H1 (cell line): Measurements from ENCODE around the gene DNAJC11. TPM values are rescaled to one million over a fixed set of nuclear protein-coding genes. Genes with fewer than 3 reads are reported as not detected.

Source experiments
- CTCF ChIA-PET: fragments of 300-600 bp; sonication (Branson Sonifier 250); formaldehyde crosslinking; loops from one replicate; lab custom pipeline; 2021; ENCODE audit not compliant: partially characterized antibody; lab: Charles Lee
- POLR2A ChIA-PET: fragments of 300-600 bp; sonication (Branson Sonifier 250); formaldehyde crosslinking; loops from one replicate; lab custom pipeline; 2021; ENCODE audit warnings: inconsistent platforms; ENCODE audit not compliant: partially characterized antibody; lab: Charles Lee
- DNase-seq, 2 experiments: peaks; one replicate each; pipeline versions ENCODE4 v3.0.0 to v3.0.0-alpha.2; 2010 to 2022; ENCODE audit warnings: low spot score in 2 of 2, low read depth in 1 of 2, mixed read lengths in 1 of 2
- FAIRE-seq: peaks from 2 replicates; lab custom pipeline; 2011; peaks lifted over from hg19 to GRCh38; lab: Jason Lieb, UNC
- H2AFZ ChIP-seq: 2 replicates; pipeline ENCODE4 v1.8.1; 2012; ENCODE audit warnings: low read length, inconsistent platforms
- H2AK5ac ChIP-seq: 2 replicates; pipeline ENCODE4 v1.6.1; 2013; ENCODE audit warnings: low read depth, low read length
- H2BK120ac ChIP-seq: replicated peaks from 2 replicates; pipeline ENCODE3; 2013; ENCODE audit warnings: low read depth, low read length, inconsistent platforms
- H2BK12ac ChIP-seq: 2 replicates; pipeline ENCODE4 v1.6.1; 2013; ENCODE audit warnings: low read depth, low read length
- H2BK15ac ChIP-seq: 2 replicates; pipeline ENCODE4 v1.6.1; 2013; ENCODE audit warnings: low read length
- H2BK20ac ChIP-seq: 2 replicates; pipeline ENCODE4 v1.6.1; 2013; ENCODE audit warnings: low read length
- H2BK5ac ChIP-seq: 2 replicates; pipeline ENCODE4 v1.6.1; 2013; ENCODE audit warnings: low read depth, low read length
- H3K14ac ChIP-seq: 2 replicates; pipeline ENCODE4 v1.6.1; 2013; ENCODE audit warnings: inconsistent platforms; ENCODE audit not compliant: insufficient read length
- H3K18ac ChIP-seq: 2 replicates; pipeline ENCODE4 v1.6.1; 2013; ENCODE audit warnings: low read length; ENCODE audit errors: extremely low read depth
- H3K23ac ChIP-seq: 2 replicates; pipeline ENCODE4 v1.6.1; 2013; ENCODE audit warnings: inconsistent platforms; ENCODE audit not compliant: insufficient read length
- H3K23me2 ChIP-seq: 2 replicates; pipeline ENCODE4 v1.6.1; 2013; ENCODE audit warnings: low read depth, low read length
- H3K27ac ChIP-seq: 2 replicates; pipeline ENCODE4 v1.6.1; 2011; ENCODE audit warnings: low read depth, low read length, inconsistent platforms
- H3K27me3 ChIP-seq, 4 experiments: replicated peaks in 1 of 4; 1 replicate in 1 of 4; 2 replicates in 3 of 4; pipeline versions ENCODE4 v1.6.1 to v1.8.1; 2011 to 2013; ENCODE audit warnings: low read length in 3 of 4, mild to moderate bottlenecking in 3 of 4, inconsistent platforms in 2 of 4, mixed read lengths in 2 of 4, moderate library complexity in 1 of 4; ENCODE audit not compliant: control insufficient read depth in 3 of 4, insufficient read depth in 3 of 4; ENCODE audit errors: extremely low read depth in 1 of 4
- H3K36me3 ChIP-seq, 4 experiments: 2 replicates each; pipeline versions ENCODE4 v1.6.1 to v1.8.1; 2011 to 2013; ENCODE audit warnings: mild to moderate bottlenecking in 4 of 4, low read length in 3 of 4, moderate library complexity in 2 of 4, control low read depth in 1 of 4, inconsistent platforms in 1 of 4; ENCODE audit not compliant: insufficient read depth in 4 of 4, control insufficient read depth in 2 of 4
- H3K4ac ChIP-seq: replicated peaks from 2 replicates; pipeline ENCODE3; 2013; ENCODE audit warnings: low read length, low read depth, mixed read lengths, inconsistent platforms; ENCODE audit not compliant: insufficient read length
- H3K4me1 ChIP-seq, 4 experiments: replicated peaks in 1 of 4; 1 replicate in 1 of 4; 2 replicates in 3 of 4; pipeline versions ENCODE4 v1.6.1 to v1.8.1; 2011 to 2013; ENCODE audit warnings: low read length in 3 of 4, inconsistent platforms in 2 of 4, mixed read lengths in 1 of 4; ENCODE audit not compliant: insufficient read depth in 4 of 4, control insufficient read depth in 3 of 4
- H3K4me2 ChIP-seq, 2 experiments: 2 replicates each; pipeline versions ENCODE4 v1.6.1 to v1.8.1; 2011 to 2013; ENCODE audit warnings: low read depth in 2 of 2, low read length in 2 of 2, control low read depth in 1 of 2, inconsistent platforms in 1 of 2, mild to moderate bottlenecking in 1 of 2; ENCODE audit not compliant: insufficient read depth in 1 of 2
- H3K4me3 ChIP-seq, 4 experiments: fragments of 200-600, 300-600 bp in 1 of 4; sonication (generic), shearing (Covaris generic), sonication (Bioruptor Twin) in 1 of 4; 2 replicates each; pipeline versions ENCODE4 v1.5.1 to v1.8.1; 2011 to 2016; ENCODE audit warnings: low read length in 4 of 4, low read depth in 3 of 4, control low read depth in 2 of 4, inconsistent platforms in 2 of 4, mild to moderate bottlenecking in 2 of 4, mixed read lengths in 1 of 4, moderate library complexity in 1 of 4; ENCODE audit not compliant: insufficient read depth in 2 of 4; ENCODE audit errors: extremely low read depth in 1 of 4
- H3K56ac ChIP-seq: replicated peaks from 2 replicates; pipeline ENCODE3; 2013; ENCODE audit warnings: low read depth, mild to moderate bottlenecking, mixed read lengths, low read length, inconsistent platforms; ENCODE audit not compliant: insufficient read length
- H3K79me1 ChIP-seq: 2 replicates; pipeline ENCODE4 v1.6.1; 2013; ENCODE audit warnings: low read depth, low read length, control low read depth
- H3K79me2 ChIP-seq, 2 experiments: 2 replicates each; pipeline versions ENCODE4 v1.6.1 to v1.8.1; 2012 to 2013; ENCODE audit warnings: low read length in 2 of 2, mild to moderate bottlenecking in 2 of 2, inconsistent platforms in 1 of 2; ENCODE audit not compliant: insufficient read depth in 2 of 2, control insufficient read depth in 1 of 2
- H3K9ac ChIP-seq, 4 experiments: replicated peaks in 1 of 4; 1 replicate in 1 of 4; 2 replicates in 3 of 4; pipeline versions ENCODE4 v1.6.1 to v1.8.1; 2011 to 2013; ENCODE audit warnings: low read depth in 3 of 4, low read length in 3 of 4, control low read depth in 2 of 4, mild to moderate bottlenecking in 2 of 4, moderate library complexity in 2 of 4, inconsistent platforms in 1 of 4; ENCODE audit errors: extremely low read depth in 1 of 4
- H3K9me3 ChIP-seq, 2 experiments: 2 replicates each; pipeline versions ENCODE4 v1.6.1 to v1.8.1; 2012 to 2013; ENCODE audit warnings: mild to moderate bottlenecking in 2 of 2, moderate library complexity in 2 of 2, control low read depth in 1 of 2, inconsistent platforms in 1 of 2, low read depth in 1 of 2, low read length in 1 of 2, mixed read lengths in 1 of 2; ENCODE audit not compliant: insufficient read depth in 2 of 2
- H4K20me1 ChIP-seq, 2 experiments: replicated peaks in 1 of 2; 2 replicates each; pipeline versions ENCODE3 to v1.8.1; 2011 to 2013; ENCODE audit warnings: inconsistent platforms in 2 of 2, low read length in 2 of 2, mild to moderate bottlenecking in 1 of 2; ENCODE audit not compliant: insufficient read depth in 2 of 2, control insufficient read depth in 1 of 2
- H4K5ac ChIP-seq: 2 replicates; pipeline ENCODE4 v1.6.1; 2013; ENCODE audit warnings: low read length, low read depth, mixed read lengths, inconsistent platforms; ENCODE audit not compliant: insufficient read length
- H4K8ac ChIP-seq: 2 replicates; pipeline ENCODE4 v1.8.0; 2013; ENCODE audit warnings: mild to moderate bottlenecking, moderate library complexity, low read length, inconsistent platforms; ENCODE audit not compliant: insufficient read depth; ENCODE audit errors: extremely low read depth
- H4K91ac ChIP-seq: replicated peaks from 2 replicates; pipeline ENCODE3; 2013; ENCODE audit warnings: low read length, mixed read lengths, inconsistent platforms; ENCODE audit not compliant: insufficient read length
- BACH1 ChIP-seq: IDR thresholded peaks from 2 replicates; pipeline ENCODE4 v1.6.1; 2012; ENCODE audit warnings: low read length, improper control_type of control experiment
- CBX8 ChIP-seq: fragments of 300-800, 300-1000 bp; sonication (generic); IDR thresholded peaks from 2 replicates; pipeline ENCODE4 v1.7.1; 2016; ENCODE audit warnings: low read depth, low read length, borderline replicate concordance
- CTCF ChIP-seq, 3 experiments: IDR thresholded peaks; 1 replicate in 2 of 3; 2 replicates in 1 of 3; pipeline versions ENCODE4 v1.5.1 to v1.6.1; 2011; ENCODE audit warnings: low read length in 3 of 3, mild to moderate bottlenecking in 3 of 3, inconsistent platforms in 2 of 3, low read depth in 1 of 3, moderate library complexity in 1 of 3; ENCODE audit not compliant: insufficient read depth in 1 of 3; ENCODE audit errors: control extremely low read depth in 1 of 3
- E2F6 ChIP-seq: IDR thresholded peaks from 2 replicates; pipeline ENCODE4 v1.6.1; 2012; ENCODE audit warnings: inconsistent platforms
- EGR1 ChIP-seq: IDR thresholded peaks from 2 replicates; pipeline ENCODE4 v1.6.1; 2011; ENCODE audit warnings: low read depth, low read length, borderline replicate concordance
- FOSL1 ChIP-seq: IDR thresholded peaks from 2 replicates; pipeline ENCODE4 v1.6.1; 2011; ENCODE audit warnings: mild to moderate bottlenecking, low read depth, low read length, moderate library complexity; ENCODE audit not compliant: insufficient read depth
- RXRA ChIP-seq: IDR thresholded peaks from 2 replicates; pipeline ENCODE4 v1.6.1; 2011; ENCODE audit warnings: low read depth, mild to moderate bottlenecking, low read length, moderate library complexity; ENCODE audit not compliant: insufficient read depth
- SP4 ChIP-seq: IDR thresholded peaks from 2 replicates; pipeline ENCODE4 v1.6.1; 2012; ENCODE audit warnings: low read length, inconsistent platforms
- YY1 ChIP-seq: IDR thresholded peaks from 2 replicates; pipeline ENCODE4 v1.6.1; 2011; ENCODE audit warnings: low read depth, mild to moderate bottlenecking, low read length
- WGBS, 2 experiments: shearing (Covaris generic) in 1 of 2; methylation state at CpG; one replicate each; pipeline versions ENCODE4 v1.1.6 to v1.1.7; 2013 to 2015; ENCODE audit warnings: low lambda C conversion rate in 2 of 2, mixed read lengths in 2 of 2, inconsistent platforms in 1 of 2, low coverage in 1 of 2, missing lambda C conversion rate in 1 of 2; ENCODE audit not compliant: insufficient replicate concordance in 2 of 2, insufficient coverage in 1 of 2, insufficient read length in 1 of 2; ENCODE audit errors: extremely low coverage in 1 of 2, missing lambda C conversion rate in 1 of 2; 5-methylcytosine and 5-hydroxymethylcytosine counted together
- polyA plus RNA-seq, 7 experiments: library from polyadenylated mRNA; depleted of rRNA in 3 of 7; stranded (reverse) in 5 of 7; unstranded in 2 of 7; fragments of >200 nt in 5 of 7; fragments of 200-250 nt in 2 of 7; gene quantifications; 1 replicate in 5 of 7; 2 replicates in 1 of 7; 4 replicates in 1 of 7; pipeline versions ENCODE4 v1.2.1 to v1.2.3, GENCODE V29; 2011 to 2013; ENCODE audit warnings: missing spikeins in 2 of 7, mixed read lengths in 2 of 7
- total RNA-seq: library from RNA; stranded (reverse); fragmentation: NEBNext Ultra II Directional; extraction: Animal tissue kit (Norgen Biotek cat#: 25700); gene quantifications from 2 replicates; pipeline ENCODE4 v1.2.1, GENCODE V29; 2021

The DNAJC11 gene
- total and polyA plus RNA-seq, 2 of the 8 experiments (the other 6 are each of a cell fraction or from before 2014, with no cell fraction given): 43.9 to 90.9 TPM

GRCh38 chr1:6658359-6659060 is 43.1 kb downstream of the DNAJC11 start:
- no peaks in the 10 kb centered on the region for H3K27me3 ChIP-seq
- H2BK15ac ChIP-seq: no peak overlapping the region
- no peak overlapping the region for H3K4ac ChIP-seq
- H2BK20ac ChIP-seq: no peak overlapping the region
- no peak overlapping the region for H3K23ac ChIP-seq
- no peak overlapping the region for H2BK12ac ChIP-seq
- H4K5ac ChIP-seq: no peak overlapping the region
- no peak overlapping the region for H3K4me2 ChIP-seq
- peaks cover 2 to 12% (median 6%) of the 10 kb centered on the region in 4 experiments; a peak in 7 of 8 replicates for H3K36me3 ChIP-seq
- no peaks in the 10 kb centered on the region; the same call in none of the 2 replicates for H3K79me1 ChIP-seq
- ChIA-PET CTCF (interaction anchor here (0.5 to 1.4 kb wide), 4 partner anchors 11 to 142 kb away, joined by 3 to 6 read pairs (median 4); no protein-coding TSS in a partner anchor), POLR2A (interaction anchor here (1.5 kb wide), 1 partner anchor 55 kb away, joined by 3 read pairs; no protein-coding TSS in a partner anchor)
- no peak overlapping the region for H3K56ac ChIP-seq
- FAIRE-seq: no peak
- H2AK5ac ChIP-seq: no peak overlapping the region
- no peak overlapping the region for H2BK5ac ChIP-seq
- peaks cover 0 to 4% of the 10 kb centered on the region in 2 experiments for H4K20me1 ChIP-seq
- no peak overlapping the region for H3K18ac ChIP-seq
- no peak overlapping the region for H4K91ac ChIP-seq
- peaks cover 0 to 2% of the 10 kb centered on the region in 2 experiments; a peak in 1 of 4 replicates for H3K9me3 ChIP-seq
- H2AFZ ChIP-seq: no peak overlapping the region
- peaks cover 2% of the 10 kb centered on the region; the same call in 1 of the 2 replicates for H3K23me2 ChIP-seq
- H4K8ac ChIP-seq: no peak overlapping the region
- 97% methylated on average over 5 of the region's 5 CpGs; no CpG with 5 or more reads in 1 of the 2 experiments for WGBS, 2 experiments
- no peak overlapping the region for H3K27ac ChIP-seq
- H3K14ac ChIP-seq: no peak overlapping the region
- no peak overlapping the region for H3K4me3 ChIP-seq
- peaks cover 0 to 15% of the 10 kb centered on the region in 2 experiments; a peak in 1 of 4 replicates for H3K79me2 ChIP-seq
- DNase-seq: no peak
- no peaks in the 10 kb centered on the region for H3K4me1 ChIP-seq
- no peak overlapping the region for H3K9ac ChIP-seq
- H2BK120ac ChIP-seq: no peak overlapping the region
- TF ChIP-seq SP4 (no peak), BACH1 (no peak), RXRA (no peak), YY1 (no peak), FOSL1 (no peak), CBX8 (no peak), E2F6 (no peak), CTCF (IDR thresholded peaks at IDR 0.05; ENCODE audit: control extremely low read depth in 1 of 3, insufficient read depth in 1 of 3, low read depth in 1 of 3, low read length in 3 of 3) (no peak), EGR1 (no peak)
